IPS DF 19.7 (cell line): Measurements from ENCODE around the gene PCBP4.

Experiments used
- DNase-seq: peaks from one replicate; pipeline ENCODE4 v3.0.0-alpha.2; 2013; ENCODE audit warnings: low read depth, low spot score

The PCBP4 gene

GRCh38 chr3:51908026-51908425 is 59.2 kb downstream of the PCBP4 start:
- DNase-seq, result no peak
